OCI-M2 (cell line): Measurements from ENCODE around the gene THBS3.
"Not testable (repeated sequence)": the region's sequence is repeated elsewhere in the genome, so short reads cannot be mapped to it uniquely, and the experiment has no call there.

ENCODE experiments used
- DNase-seq: peaks from one replicate; lab custom pipeline; 2025; ENCODE audit not compliant: unreplicated experiment; lab: John Stamatoyannopoulos, UW

THBS3 gene

DNA sequence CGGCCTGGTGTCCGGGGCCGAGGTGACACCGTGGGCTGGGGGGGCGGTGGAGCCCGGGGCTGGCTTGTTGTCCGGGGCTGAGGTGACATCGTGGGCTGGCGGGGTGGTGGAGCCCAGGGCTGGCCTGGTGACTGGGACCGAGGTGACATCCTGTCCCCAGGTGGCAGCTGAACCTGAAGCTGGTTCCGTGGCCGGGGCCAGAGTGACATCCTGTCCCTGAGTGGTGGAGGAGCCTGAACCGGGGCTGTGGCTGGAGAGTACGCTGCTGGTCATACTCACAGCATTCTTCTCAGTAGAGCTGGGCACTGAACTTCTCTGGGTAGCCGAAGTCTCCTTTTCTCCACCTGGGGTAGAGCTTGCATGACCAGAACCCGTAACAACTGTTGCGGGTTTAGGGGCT lies 15.8 kb downstream of the THBS3 start:
- no peak for DNase-seq

DNA sequence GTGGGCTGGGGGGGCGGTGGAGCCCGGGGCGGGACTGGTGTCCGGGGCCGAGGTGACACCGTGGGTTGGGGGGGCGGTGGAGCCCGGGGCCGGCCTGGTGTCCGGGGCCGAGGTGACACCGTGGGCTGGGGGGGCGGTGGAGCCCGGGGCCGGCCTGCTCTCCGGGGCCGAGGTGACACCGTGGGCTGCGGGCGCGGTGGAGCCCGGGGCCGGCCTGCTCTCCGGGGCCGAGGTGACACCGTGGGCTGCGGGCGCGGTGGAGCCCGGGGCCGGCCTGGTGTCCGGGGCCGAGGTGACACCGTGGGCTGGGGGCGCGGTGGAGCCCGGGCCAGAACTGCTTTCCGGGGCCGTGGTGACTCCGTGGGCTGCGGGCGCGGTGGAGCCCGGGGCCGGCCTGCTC lies 17.8 kb downstream of the THBS3 start:
- DNase-seq, result not testable (repeated sequence)

DNA sequence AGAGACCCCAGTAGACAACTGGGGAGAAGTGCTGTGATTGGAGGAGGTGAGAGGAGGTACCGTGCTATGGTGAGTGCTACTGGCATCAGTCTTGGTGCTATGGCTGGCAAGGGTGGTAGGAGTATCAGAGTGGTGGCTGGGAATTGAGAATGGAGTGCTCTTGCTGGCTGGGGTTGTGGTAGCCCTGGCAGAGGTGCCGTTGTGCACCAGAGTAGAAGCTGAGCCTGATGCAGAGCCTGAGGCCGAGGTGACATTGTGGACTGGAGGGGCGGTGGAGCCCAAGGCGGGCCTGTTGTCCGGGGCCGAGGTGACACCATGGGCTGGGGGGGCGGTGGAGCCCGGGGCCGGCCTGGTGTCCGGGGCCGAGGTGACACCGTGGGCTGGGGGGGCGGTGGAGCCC lies 19.4 kb downstream of the THBS3 start:
- no peak for DNase-seq

DNA sequence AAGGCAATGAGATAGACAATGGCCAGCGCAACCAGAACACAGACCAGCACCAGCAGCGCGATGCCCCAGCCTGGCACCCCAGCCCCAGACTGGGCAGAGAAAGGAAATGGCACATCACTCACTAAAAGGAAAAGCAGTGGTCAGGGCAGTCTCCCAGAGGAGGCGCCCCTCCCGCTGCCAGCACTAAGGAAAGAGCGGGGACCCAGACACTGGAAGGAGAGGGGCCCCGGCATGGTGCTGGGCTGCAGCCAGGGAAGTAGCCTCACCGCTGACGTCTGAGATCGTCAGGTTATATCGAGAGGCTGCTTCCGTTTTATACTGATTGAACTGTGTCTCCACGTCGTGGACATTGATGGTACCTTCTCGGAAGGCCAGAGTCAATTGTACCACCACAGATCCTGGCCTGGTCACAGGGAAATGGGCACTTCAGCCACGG lies 20.2 kb downstream of the THBS3 start:
- DNase-seq, result no peak

DNA sequence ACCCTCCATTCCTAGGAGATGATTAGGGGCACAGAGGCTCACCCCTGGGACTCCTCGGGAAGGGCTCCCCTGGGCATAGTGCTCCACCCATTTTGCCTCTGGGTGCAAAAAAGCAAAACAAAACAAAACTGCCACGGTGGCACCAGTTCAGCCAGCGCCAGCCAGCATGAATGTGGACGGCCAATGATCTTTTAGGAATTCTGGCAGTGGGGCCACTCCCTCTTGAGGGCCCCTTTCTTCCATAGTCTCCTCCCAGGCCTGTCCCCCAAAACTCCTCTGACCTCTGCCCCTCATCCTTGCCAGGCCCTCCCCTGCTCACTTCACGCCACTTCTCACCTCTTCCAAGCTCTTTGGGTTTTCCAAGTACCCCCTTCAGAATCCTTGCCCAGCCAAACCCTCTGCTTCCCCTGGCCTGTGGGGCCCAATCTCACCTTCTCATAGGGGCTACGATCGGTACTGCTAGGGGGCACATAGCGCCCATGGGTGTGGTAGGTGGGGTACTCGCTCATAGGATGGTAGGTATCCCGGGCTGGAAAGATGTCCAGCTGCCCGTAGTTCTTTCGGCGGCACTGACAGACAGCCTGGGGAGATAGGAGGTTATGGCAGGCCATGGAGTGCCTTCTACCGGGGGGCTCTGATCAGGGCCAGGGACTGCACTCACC lies 20.8 kb downstream of the THBS3 start:
- no peak for DNase-seq

DNA sequence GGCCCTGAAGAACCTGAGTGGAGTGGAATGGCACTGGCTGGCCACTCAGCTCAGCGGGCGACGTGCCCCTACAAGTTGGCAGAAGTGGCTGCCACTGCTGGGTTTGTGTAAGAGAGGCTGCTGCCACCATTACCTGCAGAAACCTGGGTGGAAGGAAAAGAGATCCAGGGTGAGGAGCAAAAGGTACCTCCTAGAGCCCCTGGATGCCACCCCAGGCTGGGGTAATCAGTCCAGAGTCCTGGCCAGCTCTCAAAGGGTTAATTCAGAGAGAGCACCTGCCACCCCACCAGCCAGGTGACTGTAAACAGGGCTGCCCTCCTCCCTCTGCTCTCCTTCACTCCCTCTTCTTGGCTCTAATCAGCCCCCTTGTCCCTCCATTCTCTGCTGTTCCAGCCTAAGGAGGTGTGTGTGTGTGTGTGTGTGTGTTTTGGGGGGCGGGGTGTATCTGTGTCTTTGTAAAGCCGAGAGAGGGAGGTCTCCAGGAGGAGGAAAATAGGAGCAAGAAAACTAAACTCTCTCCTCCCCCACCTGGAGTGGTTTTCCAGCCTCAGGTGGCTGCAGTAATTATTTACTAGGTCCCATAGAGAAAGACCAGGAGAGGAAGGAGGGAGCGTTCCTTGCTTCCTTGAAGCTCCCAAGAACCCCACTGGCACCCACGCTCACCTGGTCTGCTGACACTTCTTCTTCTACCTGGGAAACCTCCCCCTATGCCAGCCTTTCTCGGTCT lies 21.5 kb downstream of the THBS3 start:
- DNase-seq, result no peak

DNA sequence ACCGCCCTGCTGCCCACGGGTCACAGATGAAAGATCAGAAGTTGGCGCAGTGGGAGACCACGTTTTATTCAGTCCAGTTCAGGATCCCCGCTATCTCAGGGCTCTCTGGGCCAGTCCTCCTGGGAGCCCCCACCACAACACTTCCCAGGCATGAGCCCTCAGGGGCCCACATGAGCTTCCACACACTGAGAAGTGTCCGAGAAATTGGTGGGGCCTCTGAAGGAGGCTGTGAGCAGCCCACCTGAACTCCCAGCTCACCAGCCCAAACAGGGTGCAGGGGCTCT lies 22.0 kb downstream of the THBS3 start:
- no peak for DNase-seq

DNA sequence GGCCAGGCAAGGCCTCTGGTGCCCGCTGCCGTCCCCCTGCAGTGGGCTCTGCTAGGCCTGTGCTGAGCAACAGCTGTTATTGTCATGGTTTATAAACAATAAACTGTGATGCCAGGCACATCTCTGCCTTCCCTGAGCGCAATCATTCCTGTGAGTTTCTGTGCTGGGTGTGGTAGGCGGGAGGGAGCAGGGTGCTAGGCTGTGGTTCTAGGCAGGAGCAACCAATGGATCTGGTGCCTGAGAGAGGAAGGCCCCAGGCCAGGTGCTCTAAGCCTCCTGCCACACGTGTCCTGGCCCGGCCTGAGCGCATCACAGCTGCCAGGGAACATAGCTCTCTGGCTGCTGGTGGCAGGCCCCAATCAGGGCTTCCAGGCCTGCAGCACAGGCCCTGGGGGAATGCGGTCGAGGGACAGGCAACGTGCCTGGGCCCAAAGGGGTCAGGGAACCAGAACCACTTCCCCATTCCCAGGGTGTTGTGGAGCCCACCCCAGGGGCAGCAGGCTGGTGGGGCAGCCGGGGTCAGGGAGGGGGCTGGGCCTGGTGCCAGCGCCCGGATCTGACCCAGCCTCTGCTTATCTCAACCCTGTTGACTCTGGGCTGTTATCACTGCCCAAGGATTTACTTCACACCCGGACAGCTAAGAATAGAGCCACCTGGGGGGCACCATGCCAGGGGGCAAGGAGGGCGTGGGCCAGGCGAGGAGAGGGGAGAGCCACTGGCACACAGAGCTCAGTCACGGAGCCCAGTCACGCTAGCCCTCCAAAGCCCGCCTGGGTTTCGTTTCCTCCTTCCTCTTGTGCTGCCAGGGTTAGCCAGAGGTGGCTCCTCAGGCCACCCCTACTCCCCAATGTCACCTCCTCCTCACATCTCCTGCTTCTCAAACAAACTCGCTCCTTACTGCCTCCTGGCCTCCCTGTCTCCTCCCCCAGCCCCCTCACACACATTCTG lies 22.6 kb downstream of the THBS3 start:
- DNase-seq, result no peak

DNA sequence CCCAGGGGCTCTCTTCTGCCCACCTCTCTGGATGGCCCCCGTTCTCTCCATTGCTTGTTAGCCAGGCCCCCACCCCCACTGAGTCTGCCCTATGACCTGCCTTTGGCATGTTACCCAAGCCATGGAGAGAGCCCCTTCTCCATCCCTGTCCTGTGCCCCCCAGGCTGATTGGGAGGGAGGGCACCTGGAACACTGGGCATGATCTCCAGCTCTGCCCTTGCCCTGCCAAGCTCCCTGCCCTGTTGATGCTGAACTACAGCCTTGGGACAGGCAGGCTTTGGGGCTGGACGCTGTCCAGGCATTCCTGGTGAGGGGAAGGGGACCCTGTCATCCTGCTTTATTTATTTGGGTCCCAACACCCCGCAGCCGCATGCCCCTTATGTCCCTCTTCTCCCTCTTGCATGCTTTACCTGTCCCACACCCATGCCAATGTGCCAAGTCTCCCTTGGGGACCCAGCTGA lies 23.3 kb downstream of the THBS3 start:
- DNase-seq, result no peak

DNA sequence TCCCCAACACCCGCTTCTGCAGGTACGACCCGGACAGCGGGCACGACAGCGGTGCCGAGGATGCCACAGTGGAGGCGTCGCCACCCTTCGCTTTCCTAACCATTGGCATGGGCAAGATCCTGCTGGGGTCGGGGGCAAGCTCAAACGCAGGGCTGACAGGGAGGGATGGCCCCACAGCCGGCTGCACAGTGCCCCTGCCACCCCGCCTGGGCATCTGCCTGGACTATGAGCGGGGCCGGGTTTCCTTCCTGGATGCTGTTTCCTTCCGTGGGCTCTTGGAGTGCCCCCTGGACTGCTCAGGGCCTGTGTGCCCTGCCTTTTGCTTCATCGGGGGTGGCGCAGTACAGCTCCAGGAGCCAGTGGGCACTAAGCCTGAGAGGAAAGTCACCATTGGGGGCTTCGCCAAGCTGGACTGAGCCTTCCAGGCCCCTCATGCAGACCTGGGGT lies 23.9 kb downstream of the THBS3 start:
- no peak for DNase-seq

DNA sequence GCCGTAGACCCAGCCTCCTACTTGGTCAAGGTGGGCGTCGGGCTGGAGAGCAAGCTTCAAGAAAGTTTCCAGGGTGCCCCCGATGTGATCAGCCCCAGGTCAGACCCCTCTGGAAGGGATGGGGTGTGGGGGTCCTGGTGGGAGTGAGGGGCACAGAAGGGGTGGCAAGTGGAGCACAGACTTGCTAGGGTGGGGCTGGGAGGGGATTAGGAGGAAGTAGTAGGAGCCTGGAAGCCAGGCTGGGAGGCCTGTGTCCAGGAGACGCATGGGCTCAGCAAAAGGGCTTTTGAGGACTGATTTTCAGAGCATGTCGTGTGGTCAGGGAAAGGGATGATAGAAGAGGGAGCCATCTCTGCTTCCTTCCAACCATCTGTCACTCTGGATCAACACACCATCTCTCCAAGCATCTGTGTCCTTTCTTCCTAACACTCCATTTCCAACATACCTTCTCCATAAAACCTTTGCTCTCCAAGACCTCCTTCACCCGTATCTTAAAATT lies 25.6 kb downstream of the THBS3 start:
- DNase-seq, result no peak

DNA sequence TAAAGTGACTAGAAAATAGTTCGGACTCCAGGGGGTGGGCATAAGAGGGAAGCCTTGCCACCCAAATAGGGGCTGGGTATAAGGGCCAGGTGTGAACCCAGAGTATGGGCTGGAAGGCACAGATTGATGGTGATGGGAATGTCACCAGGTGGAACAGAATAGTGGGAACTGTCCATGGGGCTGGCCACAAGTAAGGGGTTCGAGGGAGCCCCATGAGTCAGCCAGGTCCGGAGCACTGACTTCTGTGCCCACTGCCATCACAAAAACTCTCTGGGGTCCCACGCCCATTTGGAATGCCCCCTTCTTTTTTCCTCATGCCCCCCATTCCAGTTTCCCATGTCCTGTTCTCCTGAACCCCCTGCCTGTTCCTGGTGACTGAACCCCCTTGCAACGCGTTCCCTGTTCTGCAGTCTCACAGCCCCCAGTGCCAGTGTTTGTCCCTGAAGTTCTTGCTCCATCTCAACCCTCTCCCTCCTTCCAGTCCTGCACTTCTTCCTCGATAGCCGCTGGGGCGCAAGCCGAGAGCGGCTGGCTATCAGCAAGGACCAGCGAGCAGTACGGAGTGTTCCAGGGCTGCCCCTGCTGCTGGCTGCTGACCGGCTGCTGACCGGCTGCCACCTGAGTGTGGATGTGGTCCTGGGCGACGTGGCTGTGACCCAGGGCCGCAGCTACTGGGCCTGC lies 26.2 kb downstream of the THBS3 start:
- no peak for DNase-seq

DNA sequence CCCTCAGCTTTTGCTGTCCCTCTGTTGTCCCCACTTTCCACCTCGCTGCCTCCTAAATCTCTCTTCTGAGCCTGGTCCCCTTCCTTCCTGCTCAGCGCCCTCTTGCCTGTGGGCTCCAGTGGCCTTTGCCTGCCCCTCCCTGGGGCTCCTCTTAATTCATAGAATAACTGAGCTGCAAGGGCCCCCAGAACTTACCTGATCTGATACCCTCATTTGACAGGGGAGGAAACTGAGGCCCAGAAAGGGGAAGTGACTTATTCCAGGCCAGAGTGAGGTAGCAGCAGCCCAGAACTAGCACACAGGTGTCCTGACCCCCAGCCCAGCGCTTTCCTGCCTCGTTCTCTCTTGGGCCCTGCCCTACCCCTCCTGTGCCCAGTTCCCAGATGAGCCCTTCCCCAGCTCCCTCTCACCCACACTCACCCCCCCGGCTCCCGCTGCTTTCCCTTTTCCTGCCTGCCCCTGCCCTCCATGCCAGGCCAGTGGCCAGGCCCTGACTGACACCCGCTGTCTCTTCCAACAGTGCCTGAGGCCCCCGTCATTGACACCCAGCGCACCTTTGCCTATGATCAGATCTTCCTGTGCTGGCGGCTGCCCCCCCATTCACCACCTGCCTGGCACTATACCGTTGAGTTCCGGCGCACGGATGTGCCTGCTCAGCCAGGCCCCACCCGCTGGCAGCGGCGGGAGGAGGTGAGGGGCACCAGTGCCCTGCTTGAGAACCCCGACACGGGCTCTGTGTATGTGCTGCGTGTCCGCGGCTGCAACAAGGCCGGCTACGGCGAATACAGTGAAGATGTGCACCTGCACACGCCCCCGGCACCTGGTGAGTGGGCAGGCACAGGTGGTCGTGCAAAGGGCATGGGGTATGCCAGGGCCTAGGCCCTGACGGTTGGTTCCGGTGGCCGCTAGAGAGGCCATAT lies 28.3 kb downstream of the THBS3 start:
- no peak for DNase-seq

DNA sequence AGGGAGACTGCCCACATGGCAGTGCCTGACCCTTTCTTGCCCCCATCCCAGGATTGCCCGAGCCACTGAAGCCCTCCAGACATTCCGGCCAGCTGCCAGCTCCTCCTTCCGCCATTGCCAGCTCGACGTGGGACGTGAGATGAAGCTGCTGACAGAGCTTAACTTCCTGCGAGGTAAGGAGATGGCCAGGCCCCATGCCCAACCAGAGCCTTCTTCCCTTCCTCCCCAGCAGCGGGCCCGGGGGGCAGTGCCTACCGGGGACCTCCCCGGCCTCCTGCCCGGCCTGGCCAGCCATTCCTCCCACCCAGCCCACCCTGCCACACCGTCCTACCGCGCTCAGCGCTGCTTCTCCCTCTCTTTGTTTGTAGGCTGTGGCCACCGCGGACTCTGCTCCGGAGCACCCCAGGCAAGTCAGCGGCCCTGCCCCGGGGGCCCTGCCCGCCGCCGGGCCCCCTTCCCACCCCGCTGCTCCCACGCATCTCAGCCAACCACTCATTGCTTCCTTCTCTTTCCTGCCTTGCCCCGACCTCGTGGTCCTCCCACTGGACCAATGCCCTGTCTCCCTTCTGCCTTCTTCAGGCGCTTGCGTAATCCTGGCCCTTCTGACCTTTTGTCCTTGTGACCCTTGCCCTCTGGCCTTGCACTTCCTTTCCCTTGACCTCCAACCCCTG lies 29.1 kb downstream of the THBS3 start:
- DNase-seq, result no peak

DNA sequence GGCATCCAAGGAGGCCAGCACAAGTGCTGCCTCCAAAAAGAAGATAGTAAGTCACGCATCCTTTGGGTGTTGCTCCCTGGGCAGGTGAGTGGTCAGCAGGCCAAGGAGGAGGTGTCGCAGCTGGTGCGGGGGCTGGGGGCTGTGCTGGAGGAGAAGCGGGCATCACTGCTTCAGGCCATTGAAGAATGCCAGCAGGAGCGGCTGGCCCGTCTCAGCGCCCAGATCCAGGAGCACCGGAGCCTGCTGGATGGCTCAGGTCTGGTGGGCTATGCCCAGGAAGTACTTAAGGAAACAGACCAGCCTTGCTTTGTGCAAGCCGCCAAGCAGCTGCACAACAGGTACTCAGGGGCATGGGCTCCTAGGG lies 29.8 kb downstream of the THBS3 start:
- DNase-seq, result no peak

DNA sequence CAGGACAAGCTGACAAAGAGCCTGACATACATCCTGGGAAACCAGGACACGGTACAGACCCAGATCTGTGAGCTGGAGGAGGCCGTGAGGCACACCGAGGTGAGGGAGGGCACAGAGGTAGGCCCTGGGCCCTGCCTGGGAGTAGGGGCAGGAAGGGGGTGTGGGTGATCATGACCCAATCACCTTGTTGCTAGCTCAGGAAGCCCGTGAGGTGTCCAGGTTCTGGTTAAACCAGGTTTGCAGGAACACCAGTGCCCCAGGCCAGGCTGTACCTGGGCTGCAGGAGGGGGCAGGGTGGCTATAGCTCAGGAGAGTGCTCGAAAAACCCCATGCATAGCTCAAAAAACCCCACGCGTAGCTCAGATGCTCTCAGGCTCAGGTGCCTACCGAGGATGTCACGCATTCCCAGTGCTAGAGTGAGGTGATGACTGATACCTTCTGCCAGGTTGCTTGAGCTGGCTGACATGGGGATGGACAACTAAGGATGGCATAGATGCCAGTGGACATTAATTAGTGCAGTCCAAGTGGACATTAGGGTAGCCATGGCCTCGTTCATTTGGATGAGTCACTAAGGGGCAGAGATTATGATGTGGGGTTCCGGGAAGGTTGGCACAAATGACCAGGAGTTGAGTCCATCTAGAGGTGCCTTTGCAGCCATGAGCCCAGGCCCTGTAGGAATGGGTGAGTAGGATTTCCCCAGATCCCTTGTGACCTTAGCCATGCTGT lies 30.3 kb downstream of the THBS3 start:
- DNase-seq, result no peak

DNA sequence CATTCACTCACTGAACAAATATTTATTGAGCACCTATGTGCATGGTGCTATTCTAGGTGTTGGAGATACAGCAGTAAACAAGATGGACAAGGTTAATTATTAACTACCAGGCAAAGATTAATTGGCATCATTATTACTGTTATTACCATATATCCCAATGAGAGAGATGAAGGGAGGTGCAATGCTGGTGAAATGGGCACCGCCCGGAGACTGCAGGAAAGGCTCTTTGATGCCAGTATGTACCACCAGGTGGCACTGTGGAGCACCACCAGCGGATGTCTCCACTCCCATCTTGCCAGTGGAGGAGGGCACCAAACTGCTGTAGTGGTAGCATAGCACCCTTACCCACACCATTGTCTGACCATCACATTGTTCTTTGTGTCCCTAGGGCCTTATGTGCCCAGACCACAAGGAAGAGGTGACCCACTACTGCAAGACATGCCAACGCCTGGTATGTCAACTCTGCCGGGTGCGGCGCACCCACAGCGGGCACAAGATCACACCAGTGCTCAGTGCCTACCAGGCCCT lies 31.1 kb downstream of the THBS3 start:
- DNase-seq, result peak; percentile 17

DNA sequence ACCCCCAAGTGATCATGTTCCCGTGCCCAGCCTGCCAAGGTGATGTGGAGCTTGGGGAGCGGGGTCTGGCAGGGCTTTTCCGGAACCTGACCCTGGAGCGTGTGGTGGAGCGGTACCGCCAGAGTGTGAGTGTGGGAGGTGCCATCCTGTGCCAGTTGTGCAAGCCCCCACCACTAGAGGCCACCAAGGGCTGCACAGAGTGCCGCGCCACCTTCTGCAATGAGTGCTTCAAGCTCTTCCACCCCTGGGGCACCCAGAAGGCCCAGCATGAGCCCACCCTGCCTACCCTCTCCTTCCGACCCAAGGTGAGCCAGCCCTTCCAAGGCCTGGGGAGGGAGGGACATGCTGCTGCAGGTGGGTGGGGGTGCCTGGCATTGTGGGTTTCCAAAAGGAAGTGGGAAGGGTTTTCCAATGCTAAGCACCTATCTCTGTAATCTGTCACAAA lies 31.7 kb downstream of the THBS3 start:
- no peak for DNase-seq
